T-helper 22 cell (primary cell): Measurements from ENCODE around the gene TARS3.
A peak's percentile ranks its signal among the peaks of the same experiment; 100 is the strongest.
"Not testable (repeated sequence)": the region's sequence is repeated elsewhere in the genome, so short reads cannot be mapped to it uniquely, and the experiment has no call there.

Source experiments
- DNase-seq: peaks from one replicate; pipeline ENCODE4 v3.0.0-alpha.2; 2020; ENCODE audit warnings: low read depth

Gene TARS3

GRCh38 chr15:101654624-101655337 lies 69.5 kb downstream of the TARS3 start:
- DNase-seq: not testable (repeated sequence)

- DNase-seq: no peak
Measured at GRCh38 chr15:101654171-101654570, 70.1 kb downstream of the TARS3 start.

GRCh38 chr15:101652786-101653430 lies 71.4 kb downstream of the TARS3 start:
- DNase-seq: no peak

- peak; percentile 91 for DNase-seq
Measured at GRCh38 chr15:101652098-101652785, 72.0 kb downstream of the TARS3 start, which contains the start of gene TM2D3. TM2D3 (minus strand) TSS chr15:101652381; CDS start chr15:101652361, 20 bp downstream.

GRCh38 chr15:101651554-101652097 lies 72.6 kb downstream of the TARS3 start:
- DNase-seq: no peak

GRCh38 chr15:101650145-101650544 lies 74.1 kb downstream of the TARS3 start:
- DNase-seq: no peak

- no peak for DNase-seq
Measured at GRCh38 chr15:101648356-101648755, 75.9 kb downstream of the TARS3 start.

- DNase-seq: no peak
Measured at GRCh38 chr15:101647251-101647650, 77.0 kb downstream of the TARS3 start.

- no peak for DNase-seq
Measured at GRCh38 chr15:101646672-101647071, 77.6 kb downstream of the TARS3 start.

GRCh38 chr15:101642361-101642760 lies 81.9 kb downstream of the TARS3 start:
- no peak for DNase-seq

GRCh38 chr15:101641894-101642293 lies 82.4 kb downstream of the TARS3 start:
- DNase-seq: peak; percentile 21

- peak; percentile 49 for DNase-seq
Measured at GRCh38 chr15:101641129-101641764, 83.0 kb downstream of the TARS3 start.

- no peak for DNase-seq
Measured at GRCh38 chr15:101639667-101640066, 84.6 kb downstream of the TARS3 start.

GRCh38 chr15:101637919-101638318 lies 86.4 kb downstream of the TARS3 start:
- DNase-seq: no peak

- DNase-seq: no peak
Measured at GRCh38 chr15:101637516-101637915, 86.8 kb downstream of the TARS3 start.

- DNase-seq: no peak
Measured at GRCh38 chr15:101637038-101637437, 87.2 kb downstream of the TARS3 start.

GRCh38 chr15:101635944-101636727 lies 88.1 kb downstream of the TARS3 start:
- no peak for DNase-seq

- DNase-seq: no peak
Measured at GRCh38 chr15:101633356-101633755, 90.9 kb downstream of the TARS3 start.

GRCh38 chr15:101626729-101627128 lies 97.5 kb downstream of the TARS3 start:
- not testable (repeated sequence) for DNase-seq

- no peak for DNase-seq
Measured at GRCh38 chr15:101625980-101626379, 98.3 kb downstream of the TARS3 start.

- no peak for DNase-seq
Measured at GRCh38 chr15:101625184-101625583, 99.1 kb downstream of the TARS3 start.
